HepG2 (cell line): ENCODE data around the gene SLC16A5. TPM values are rescaled to one million over a fixed set of nuclear protein-coding genes. Genes with fewer than 3 reads are reported as not detected.
A peak's percentile ranks its signal among the peaks of the same experiment; 100 is the strongest.

ENCODE experiments used
- AGO2 ChIP-seq: fragments of 200-400 bp; formaldehyde crosslinking; optimal IDR thresholded peaks from 2 replicates; pipeline ENCODE3; 2017; ENCODE audit warnings: mild to moderate bottlenecking, low read depth, low read length, moderate library complexity
- CC2D1A ChIP-seq: sonication (generic); formaldehyde crosslinking; IDR thresholded peaks from 2 replicates; pipeline ENCODE4 v1.8.1; 2023; ENCODE audit warnings: mild to moderate bottlenecking, missing genetic modification reagents
- JUN ChIP-seq: sonication (generic); formaldehyde crosslinking; IDR thresholded peaks from 2 replicates; pipeline ENCODE4 v1.4.0; 2020; ENCODE audit warnings: mild to moderate bottlenecking, missing genetic modification reagents
- KLF11 ChIP-seq: IDR thresholded peaks from 2 replicates; pipeline ENCODE4 v1.6.1; 2016; ENCODE audit warnings: missing compliant biosample characterization
- NCOA2 ChIP-seq: sonication (generic); formaldehyde crosslinking; IDR thresholded peaks from 2 replicates; pipeline ENCODE4 v1.8.0; 2022; ENCODE audit warnings: inconsistent platforms
- ONECUT2 ChIP-seq: sonication (generic); formaldehyde crosslinking; IDR thresholded peaks from 2 replicates; pipeline ENCODE4 v1.4.0; 2020; ENCODE audit warnings: missing genetic modification reagents
- PRDM15 ChIP-seq: sonication (generic); formaldehyde crosslinking; IDR thresholded peaks from 2 replicates; pipeline ENCODE4 v1.4.0; 2020; ENCODE audit warnings: missing genetic modification reagents
- PRPF4 ChIP-seq: fragments of 200-400 bp; formaldehyde crosslinking; IDR thresholded peaks from 2 replicates; pipeline ENCODE4 v1.6.1; 2016; ENCODE audit warnings: low read length, low read depth; ENCODE audit not compliant: poor library complexity, severe bottlenecking
- RCOR2 ChIP-seq: IDR thresholded peaks from 2 replicates; pipeline ENCODE4 v1.6.1; 2016; ENCODE audit warnings: missing biosample characterization, missing genetic modification reagents
- SAP130 ChIP-seq: IDR thresholded peaks from 2 replicates; pipeline ENCODE4 v1.6.1; 2016; ENCODE audit warnings: low read depth
- THAP8 ChIP-seq: sonication (generic); formaldehyde crosslinking; IDR thresholded peaks from 2 replicates; pipeline ENCODE4 v1.5.1; 2020; ENCODE audit warnings: missing genetic modification reagents, mild to moderate bottlenecking, borderline replicate concordance
- XBP1 ChIP-seq: sonication (generic); formaldehyde crosslinking; IDR thresholded peaks from 2 replicates; pipeline ENCODE4 v1.5.0; 2020; ENCODE audit warnings: missing genetic modification reagents
- ZFP90 ChIP-seq: sonication (generic); formaldehyde crosslinking; IDR thresholded peaks from 2 replicates; pipeline ENCODE4 v1.8.0; 2022; ENCODE audit warnings: missing genetic modification reagents, mild to moderate bottlenecking, inconsistent platforms, borderline replicate concordance
- ZNF136 ChIP-seq: sonication (generic); formaldehyde crosslinking; IDR thresholded peaks from 2 replicates; pipeline ENCODE4 v1.8.1; 2022; ENCODE audit warnings: low read depth, mild to moderate bottlenecking, moderate library complexity, missing genetic modification reagents
- ZNF232 ChIP-seq: sonication (generic); formaldehyde crosslinking; IDR thresholded peaks from 2 replicates; pipeline ENCODE4 v1.4.0; 2020; ENCODE audit warnings: missing genetic modification reagents, borderline replicate concordance
- ZNF546 ChIP-seq: sonication (generic); formaldehyde crosslinking; conservative IDR thresholded peaks from 2 replicates; pipeline ENCODE4 v1.8.1; 2023; ENCODE audit warnings: mild to moderate bottlenecking, missing genetic modification reagents
- ZNF646 ChIP-seq: sonication (generic); formaldehyde crosslinking; IDR thresholded peaks from 2 replicates; pipeline ENCODE4 v1.9.0; 2021; ENCODE audit warnings: mild to moderate bottlenecking, missing genetic modification reagents
- ZNF781 ChIP-seq: sonication (generic); formaldehyde crosslinking; IDR thresholded peaks from 2 replicates; pipeline ENCODE4 v1.5.1; 2020; ENCODE audit warnings: borderline replicate concordance, mild to moderate bottlenecking, missing genetic modification reagents; ENCODE audit errors: not compliant biosample characterization
- ZNF83 ChIP-seq: sonication (generic); formaldehyde crosslinking; IDR thresholded peaks from 2 replicates; pipeline ENCODE4 v1.4.0; 2020; ENCODE audit warnings: missing genetic modification reagents, mild to moderate bottlenecking, borderline replicate concordance
- polyA plus RNA-seq, 8 experiments: library from polyadenylated mRNA; depleted of rRNA in 3 of 8; stranded (reverse) in 7 of 8; unstranded in 1 of 8; fragments of >200 nt; fragmentation: Illumina TruSeq in 4 of 8; extraction: Trizol in 4 of 8; gene quantifications; 2 replicates each; pipeline versions ENCODE4 v1.2.1 to v1.2.3, GENCODE V29; 2011 to 2016; ENCODE audit warnings: low read depth in 4 of 8, missing spikeins in 1 of 8, mixed read lengths in 1 of 8; ENCODE audit not compliant: insufficient read depth in 1 of 8
- total RNA-seq, 5 experiments: library from RNA; depleted of rRNA; stranded (reverse); fragments of >200 nt; fragmentation: Illumina TruSeq; extraction: Trizol; gene quantifications; 2 replicates each; pipeline ENCODE4 v1.2.3, GENCODE V29; 2016; ENCODE audit warnings: low read depth in 1 of 5

SLC16A5 gene
- total and polyA plus RNA-seq, 2 of the 13 experiments (the other 11 are each of a cell fraction or from before 2014, with no cell fraction given), result 0.69 to 5.6 TPM

DNA sequence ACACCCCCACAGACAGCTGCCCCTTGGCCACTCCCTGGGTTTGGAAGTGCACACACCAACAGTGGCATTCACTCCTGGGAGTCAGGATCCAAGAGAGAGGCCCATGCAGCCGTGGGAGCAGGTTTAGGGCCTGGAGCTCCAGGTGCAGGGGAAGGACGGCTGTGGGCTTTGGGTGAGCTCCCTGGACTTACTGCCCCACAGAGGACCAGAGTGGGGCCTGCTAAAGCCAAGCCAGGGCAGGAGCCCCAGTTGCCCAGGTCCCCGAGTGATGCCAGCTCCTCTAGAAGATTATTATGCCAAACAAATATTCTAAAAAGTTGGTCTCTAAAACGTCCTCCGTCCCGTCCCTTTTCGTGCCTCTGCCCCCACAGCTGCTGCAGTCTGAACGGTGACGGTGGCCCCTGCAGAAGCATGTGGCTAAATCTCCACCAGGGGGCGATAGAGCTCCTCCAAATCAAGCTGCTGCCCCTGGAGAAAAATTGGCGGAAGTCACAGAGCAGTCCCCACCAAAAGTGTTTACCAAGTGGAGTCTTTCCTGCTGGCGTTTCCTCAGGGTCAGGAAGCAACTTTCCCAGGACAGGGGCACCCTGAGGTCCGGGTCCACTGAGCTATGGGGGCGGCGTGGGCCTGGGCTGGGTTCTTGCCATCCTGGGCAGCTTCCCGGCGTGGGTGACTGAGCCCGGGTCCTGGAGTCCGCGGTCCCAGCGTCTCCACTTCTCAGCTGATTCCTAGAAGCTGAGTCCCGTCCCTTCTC, 26.2 kb downstream of the SLC16A5 start (continued):
- no peak for TF ChIP-seq ZNF646 (CRISPR knock-in tag)
- peak; percentile 64; the same call in 1 of the 2 replicates for TF ChIP-seq SAP130 (CRISPR knock-in tag)
- TF ChIP-seq ONECUT2 (CRISPR knock-in tag), result no peak
- TF ChIP-seq PRPF4, result no peak
- no peak for TF ChIP-seq CC2D1A (CRISPR knock-in tag)
- TF ChIP-seq ZNF83 (CRISPR knock-in tag), result no peak
- TF ChIP-seq NCOA2, result no peak
- TF ChIP-seq AGO2, result no peak
- no peak for TF ChIP-seq ZNF232 (CRISPR knock-in tag)
- no peak for TF ChIP-seq RCOR2 (CRISPR knock-in tag)
- no peak for TF ChIP-seq PRDM15 (CRISPR knock-in tag)
- TF ChIP-seq JUN (CRISPR knock-in tag), result peak; percentile 39; the same call in 1 of the 2 replicates
- TF ChIP-seq ZNF546 (CRISPR knock-in tag), result no peak
- TF ChIP-seq THAP8 (CRISPR knock-in tag), result no peak
- TF ChIP-seq ZNF136, result no peak
- TF ChIP-seq ZFP90 (CRISPR knock-in tag), result no peak
- no peak for TF ChIP-seq XBP1 (CRISPR knock-in tag)
- 0 out of 2 replicates have a peak, but pooled peaks have one; percentile 58 for TF ChIP-seq KLF11 (CRISPR knock-in tag)
- TF ChIP-seq ZNF781 (CRISPR knock-in tag), result no peak
